C4-2B (cell line): Measurements from ENCODE around the gene SUCLG1.

Source experiments
- CTCF ChIP-seq: fragments of 450-650 bp; conservative IDR thresholded peaks from 2 replicates; pipeline ENCODE4 v1.5.1; 2017; ENCODE audit warnings: mild to moderate bottlenecking
- ZFX ChIP-seq: fragments of 450-650 bp; IDR thresholded peaks from 2 replicates; pipeline ENCODE4 v1.6.1; 2017

GRCh38 chr2:84380875-84381274, 78.2 kb downstream of the SUCLG1 start:
- TF ChIP-seq CTCF (no peak), ZFX (no peak)
